ENCODE results near the gene PTPRT.

- no peak for TF ChIP-seq TARDBP (IDR thresholded peaks at IDR 0.05)
- TF ChIP-seq, protein P1, sequence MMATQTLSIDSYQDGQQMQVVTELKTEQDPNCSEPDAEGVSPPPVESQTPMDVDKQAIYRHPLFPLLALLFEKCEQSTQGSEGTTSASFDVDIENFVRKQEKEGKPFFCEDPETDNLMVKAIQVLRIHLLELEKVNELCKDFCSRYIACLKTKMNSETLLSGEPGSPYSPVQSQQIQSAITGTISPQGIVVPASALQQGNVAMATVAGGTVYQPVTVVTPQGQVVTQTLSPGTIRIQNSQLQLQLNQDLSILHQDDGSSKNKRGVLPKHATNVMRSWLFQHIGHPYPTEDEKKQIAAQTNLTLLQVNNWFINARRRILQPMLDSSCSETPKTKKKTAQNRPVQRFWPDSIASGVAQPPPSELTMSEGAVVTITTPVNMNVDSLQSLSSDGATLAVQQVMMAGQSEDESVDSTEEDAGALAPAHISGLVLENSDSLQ (IDR thresholded peaks at IDR 0.05), result no peak
- TF ChIP-seq FOXA1 (IDR thresholded peaks at IDR 0.05), result no peak
- no peak for TF ChIP-seq FOXK2 (IDR thresholded peaks at IDR 0.05)
- TF ChIP-seq SP1 (IDR thresholded peaks at IDR 0.05), result no peak
- TF ChIP-seq HDGF (IDR thresholded peaks at IDR 0.05; ENCODE audit: borderline replicate concordance), result no peak
- no peak for TF ChIP-seq BHLHE40 (IDR thresholded peaks at IDR 0.05; ENCODE audit: borderline replicate concordance)
- no peak for TF ChIP-seq NFRKB (IDR thresholded peaks at IDR 0.05)
- no peak for TF ChIP-seq SUZ12 (IDR thresholded peaks at IDR 0.05)
- no peak for TF ChIP-seq CTBP1 (IDR thresholded peaks at IDR 0.05; ENCODE audit: borderline replicate concordance)
- TF ChIP-seq FOXM1 (IDR thresholded peaks at IDR 0.05; ENCODE audit: borderline replicate concordance), result no peak
These were observed 747.8 kb downstream of the PTPRT start for GRCh38 chr20:42441864-42442331.
